GM21723 (cell line): ENCODE results near the gene NTMT1.

Experiments used
- ATAC-seq: cut with Tn5 transposase; IDR thresholded peaks from one replicate; pipeline ENCODE4 v1.9.1; 2021; ENCODE audit warnings: mild to moderate bottlenecking, moderate library complexity; ENCODE audit not compliant: unreplicated experiment

NTMT1 gene

DNA sequence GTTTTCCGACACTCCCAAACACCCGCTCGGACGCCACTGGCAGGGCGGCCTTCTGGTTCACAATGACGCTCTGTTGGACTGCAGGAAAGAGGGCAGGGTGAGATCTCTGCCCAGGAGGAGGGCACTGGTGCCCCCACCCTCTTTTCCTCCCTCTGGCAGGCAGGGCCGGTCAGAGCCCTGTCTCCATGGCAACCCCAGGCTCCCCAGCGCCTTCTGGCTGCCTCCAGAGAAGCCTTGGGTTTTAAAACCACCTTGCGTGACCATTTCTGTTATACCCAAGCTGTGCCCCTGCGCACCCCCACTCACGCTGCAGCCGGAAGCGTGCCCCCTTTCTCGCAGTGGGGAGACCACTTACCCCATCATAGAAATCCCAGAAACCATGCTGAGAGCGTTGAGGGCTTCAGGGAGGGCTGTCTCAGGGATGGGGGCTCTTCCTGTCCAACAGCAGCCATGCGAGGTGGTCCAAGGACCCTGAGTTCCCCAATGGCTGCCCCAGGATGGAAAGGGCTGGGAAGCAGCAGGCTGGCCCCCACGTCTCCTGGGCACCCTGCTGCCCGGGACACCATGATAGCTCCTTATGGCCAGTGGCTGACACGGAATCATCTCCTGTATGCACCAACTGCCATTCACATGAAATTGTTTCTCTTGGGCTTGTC is 12.3 kb upstream of the NTMT1 start:
- ATAC-seq: no peak

DNA sequence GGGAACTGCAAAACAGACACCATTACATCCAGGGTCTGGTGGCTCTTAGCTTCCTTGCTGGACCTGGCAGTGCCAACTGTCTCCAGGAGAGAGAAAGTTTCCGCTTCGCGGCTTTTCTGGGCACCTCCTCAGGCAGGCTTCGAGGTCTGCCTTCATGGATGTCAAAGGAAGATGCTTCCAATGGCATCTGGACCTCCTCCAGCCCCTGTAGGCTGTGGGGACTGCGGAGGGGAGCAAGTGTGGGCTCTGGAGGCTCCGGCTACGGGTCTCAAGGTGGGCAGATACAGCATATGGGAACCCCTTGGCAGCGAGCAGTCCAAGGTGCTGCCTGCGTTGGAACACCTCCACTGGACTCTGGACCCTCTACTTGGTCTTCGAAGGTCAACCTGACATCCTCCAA is 11.0 kb upstream of the NTMT1 start:
- no peak for ATAC-seq

DNA sequence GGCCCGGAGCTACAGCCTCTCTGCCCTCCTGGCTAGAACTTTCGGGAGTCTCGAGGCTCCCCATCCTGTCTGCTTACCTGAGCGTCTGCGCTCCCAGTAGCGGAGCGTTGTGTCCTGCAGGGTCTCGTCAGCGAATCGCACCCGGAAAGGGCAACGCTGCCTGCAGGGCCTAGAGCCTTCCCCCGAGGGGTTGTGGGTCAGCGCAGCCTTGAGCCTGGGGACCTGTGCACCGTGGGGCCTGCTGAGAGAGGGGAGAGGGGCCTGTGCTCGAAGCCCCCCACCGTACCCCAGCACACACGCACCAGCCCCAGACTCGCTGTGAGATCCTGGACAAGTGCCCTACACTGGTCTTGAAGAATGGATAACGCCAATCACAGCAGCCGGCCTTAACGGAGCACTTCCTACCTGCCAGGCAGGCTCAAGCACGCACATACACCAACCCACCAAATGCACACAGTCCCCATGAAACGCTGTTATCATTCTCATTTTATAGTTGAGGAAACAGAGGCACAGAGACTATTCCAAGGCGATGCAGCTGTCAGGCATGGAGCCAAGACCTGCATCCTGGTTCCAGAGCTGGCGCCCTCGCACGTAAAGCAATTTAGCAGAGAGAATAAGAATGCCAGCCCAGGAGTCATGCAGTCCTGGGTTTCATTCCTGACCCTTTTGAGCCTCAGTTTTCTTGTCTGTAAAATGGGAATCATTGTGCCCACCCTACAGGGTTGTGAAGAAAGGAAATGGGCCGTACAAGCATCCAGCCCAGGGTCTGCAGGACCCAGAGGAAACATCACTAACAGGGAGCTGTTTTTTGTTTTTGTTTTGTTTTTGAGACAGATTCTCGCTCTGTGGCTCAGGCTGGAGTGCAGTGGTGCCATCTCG is 10.3 kb upstream of the NTMT1 start:
- no peak for ATAC-seq

- ATAC-seq: no peak
These were observed 8.8 kb upstream of the NTMT1 start for GRCh38 chr9:129617167-129617566.

DNA sequence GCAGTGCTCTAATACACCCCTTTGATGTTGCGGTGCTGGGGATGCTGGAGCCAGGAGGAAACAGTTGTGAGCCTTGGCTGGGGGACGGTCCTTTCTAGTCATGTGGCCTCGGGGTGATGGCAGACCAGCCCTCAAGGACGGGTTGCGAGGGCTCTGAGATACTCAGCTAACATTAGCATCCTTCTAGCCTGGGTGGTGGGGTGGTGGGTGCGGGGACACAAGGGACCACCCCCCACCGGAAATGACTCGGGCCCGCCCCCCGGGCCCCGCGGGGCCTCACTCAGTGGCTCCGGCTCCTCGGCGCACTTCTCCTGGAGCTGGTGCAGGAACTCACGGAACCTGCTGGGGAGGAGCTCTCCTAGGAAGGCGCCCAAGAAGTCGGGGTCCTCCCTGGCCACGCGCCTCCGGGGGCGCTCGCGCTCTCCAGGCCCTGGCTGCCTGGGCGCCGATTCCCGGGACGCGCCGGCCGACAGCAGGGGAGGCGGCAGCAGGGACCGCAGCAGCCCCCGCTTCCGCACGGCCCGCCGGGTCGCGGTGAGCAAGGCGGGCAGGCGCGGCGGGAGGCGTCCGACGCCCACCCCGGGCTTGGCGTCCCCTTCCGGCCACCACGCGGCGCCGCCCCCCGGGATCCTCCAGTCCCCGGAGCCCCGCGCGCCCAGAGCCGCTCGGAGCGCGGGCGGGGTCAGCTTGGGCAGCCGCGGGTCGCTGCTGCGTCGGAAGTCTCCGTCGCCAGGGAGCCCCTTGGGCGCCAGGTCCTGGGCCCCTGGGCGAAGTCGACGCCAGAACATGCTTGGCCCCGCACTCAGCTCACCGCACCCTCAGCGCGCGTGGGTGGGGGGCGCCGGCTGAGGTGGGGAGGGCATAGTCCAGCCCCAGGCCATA is 5.9 kb upstream of the NTMT1 start:
- no peak for ATAC-seq

- no peak for ATAC-seq
These were observed 5.2 kb upstream of the NTMT1 start, which contains the start of gene C9orf50 for GRCh38 chr9:129620669-129621295. TSS of gene C9orf50 (minus strand) at chr9:129621101. CDS start at chr9:129620574, 527 bp downstream.

DNA sequence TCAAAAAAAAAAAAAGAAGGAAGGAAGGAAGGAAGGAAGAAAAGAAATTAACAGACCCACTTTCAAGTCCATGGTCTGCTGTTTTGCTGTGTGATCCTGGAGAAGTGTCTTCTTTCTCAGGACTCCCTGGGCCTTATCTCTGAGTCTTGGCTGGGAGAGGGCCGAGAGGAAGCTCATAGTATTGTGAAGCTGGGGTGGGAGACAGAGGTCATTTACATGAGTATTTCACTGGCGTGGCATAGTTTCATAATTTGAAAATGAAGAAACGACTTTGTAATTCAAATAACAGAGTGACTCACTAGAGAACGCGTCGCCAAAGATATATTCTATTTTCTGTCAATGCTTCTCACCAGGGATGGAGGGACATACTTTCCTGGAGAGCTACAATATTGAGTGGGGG is 2.6 kb upstream of the NTMT1 start:
- ATAC-seq: no peak

GRCh38 chr9:129624168-129624759 is 1.7 kb upstream of the NTMT1 start:
- no peak for ATAC-seq

- no peak for ATAC-seq
These were observed 1.0 kb upstream of the NTMT1 start for GRCh38 chr9:129624947-129625346.

DNA sequence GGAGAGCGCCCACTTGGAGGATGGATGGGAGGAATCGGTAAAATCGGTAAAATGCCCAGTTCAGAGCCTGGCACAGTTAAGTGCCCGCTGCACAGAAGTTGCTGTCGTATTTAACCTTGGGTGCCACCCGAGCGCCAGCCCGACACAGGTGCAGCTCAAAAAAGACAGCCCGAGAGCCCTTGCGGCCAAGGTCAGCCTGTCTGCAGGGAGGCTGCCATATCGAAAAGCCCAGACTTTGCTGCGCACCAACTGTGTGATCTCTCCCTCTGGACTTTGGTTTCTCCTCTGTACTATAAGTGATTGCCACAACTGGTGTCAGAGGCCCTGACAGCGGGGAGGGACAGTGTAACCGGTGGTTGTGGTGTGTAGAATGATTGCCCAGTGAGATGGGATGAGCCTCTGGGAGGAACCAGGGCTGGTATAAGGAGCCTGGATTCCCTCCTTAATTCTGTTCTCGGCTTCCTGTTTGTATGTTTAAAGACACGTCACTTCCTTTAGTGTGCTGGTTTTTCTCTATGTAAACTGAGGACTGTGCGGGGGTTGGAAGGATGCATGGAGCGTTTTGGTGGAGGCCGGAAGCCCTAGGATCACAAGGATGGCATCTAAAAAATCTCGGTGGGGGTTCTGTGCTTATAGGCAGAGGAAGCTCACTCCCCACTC is 792 bp downstream of the NTMT1 start:
- peak; percentile 26 for ATAC-seq

- no peak for ATAC-seq
These were observed 1.8 kb downstream of the NTMT1 start for GRCh38 chr9:129627556-129628440.

DNA sequence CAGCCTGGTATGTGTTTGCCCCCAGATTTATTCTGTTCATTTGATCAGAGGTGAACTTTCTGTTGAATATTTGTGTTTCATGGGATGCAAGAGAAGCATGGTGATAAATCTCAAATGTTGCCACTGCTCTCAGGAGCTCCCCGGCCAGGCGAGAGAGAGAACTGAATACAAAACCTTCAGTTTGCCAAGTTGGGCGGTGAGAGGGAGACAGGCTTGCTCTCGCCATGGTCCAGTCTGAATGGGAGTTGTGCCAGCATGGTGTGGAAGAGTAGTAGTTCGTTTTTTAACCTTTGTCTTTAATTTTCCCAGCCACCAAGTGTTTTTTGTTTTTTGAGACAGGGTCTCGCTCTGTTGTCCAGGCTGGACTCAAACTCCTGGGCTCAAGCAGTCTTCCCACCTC is 2.7 kb downstream of the NTMT1 start:
- ATAC-seq: no peak

GRCh38 chr9:129629251-129629820 is 3.4 kb downstream of the NTMT1 start:
- no peak for ATAC-seq

- no peak for ATAC-seq
These were observed 5.2 kb downstream of the NTMT1 start for GRCh38 chr9:129630967-129631673.

DNA sequence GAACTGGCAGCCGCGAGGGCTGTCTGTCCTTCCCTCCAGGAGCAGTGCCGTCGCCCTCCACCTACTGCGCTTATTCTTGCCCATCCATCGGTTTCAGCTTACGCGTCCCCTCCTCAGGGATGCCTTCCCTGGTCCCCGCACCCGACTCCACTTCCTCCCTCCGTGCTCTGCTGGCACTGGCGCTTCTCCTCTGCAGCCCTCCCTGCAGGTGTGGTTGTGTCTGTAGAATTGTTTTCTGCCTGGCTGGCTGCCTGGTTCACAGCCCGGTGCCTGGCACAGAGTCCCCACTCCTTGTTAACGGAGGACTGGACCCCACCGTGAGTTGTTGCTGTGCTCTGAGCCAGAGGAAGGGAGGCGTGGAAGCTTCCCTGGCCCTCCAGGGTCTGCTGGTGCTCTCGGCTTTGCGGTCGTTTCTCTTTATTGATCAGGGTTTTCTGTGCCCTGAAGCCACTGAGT is 5.7 kb downstream of the NTMT1 start:
- ATAC-seq: no peak

DNA sequence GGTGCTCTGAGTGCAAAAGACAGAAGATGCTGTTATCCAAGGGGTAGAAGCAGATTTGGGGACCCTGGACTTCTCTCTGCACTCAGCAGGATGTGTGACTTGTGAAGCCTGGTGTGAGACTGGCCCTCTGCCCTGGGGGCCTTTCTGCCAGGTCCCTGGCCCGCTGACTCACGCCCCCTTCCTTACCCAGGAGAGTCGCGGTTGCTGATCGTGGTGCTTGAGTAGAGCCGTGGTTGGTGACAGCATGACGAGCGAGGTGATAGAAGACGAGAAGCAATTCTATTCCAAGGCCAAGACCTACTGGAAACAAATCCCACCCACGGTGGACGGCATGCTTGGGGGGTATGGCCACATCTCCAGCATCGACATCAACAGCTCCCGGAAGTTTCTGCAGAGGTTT is 6.5 kb downstream of the NTMT1 start:
- no peak for ATAC-seq

GRCh38 chr9:129633207-129633606 is 7.2 kb downstream of the NTMT1 start:
- ATAC-seq: no peak

- no peak for ATAC-seq
These were observed 7.9 kb downstream of the NTMT1 start for GRCh38 chr9:129633848-129634247.
